ENCODE results near the gene WNK4.

Gene WNK4

GRCh38 chr17:42832213-42832933, 52.0 kb downstream of the WNK4 start:
- H3K27me3 ChIP-seq (ENCODE audit: insufficient read depth, poor library complexity, severe bottlenecking): no peaks in the 10 kb centered on the region

GRCh38 chr17:42832934-42833766, 52.7 kb downstream of the WNK4 start, which contains the start of gene PSME3:
TSS of gene PSME3 (plus strand) at chr17:42833397. CDS start at chr17:42833632, 235 bp downstream.
- DNase-seq (ENCODE audit: low spot score) (peak; percentile 85), ATAC-seq (ENCODE audit: low read depth) (peak; percentile 87)
- TF ChIP-seq CTCF (IDR thresholded peaks at IDR 0.05; ENCODE audit: poor library complexity, severe bottlenecking): no peak
- no peaks in the 10 kb centered on the region for H3K27me3 ChIP-seq (ENCODE audit: insufficient read depth, poor library complexity, severe bottlenecking)
- peak within 1 kb of the TSS; percentile 69 for H3K4me3 ChIP-seq (ENCODE audit: severe bottlenecking)
- peaks cover 40% of the 10 kb centered on the region for H3K36me3 ChIP-seq (ENCODE audit: low read depth)
- peaks cover 12% of the 10 kb centered on the region for H3K4me1 ChIP-seq (ENCODE audit: insufficient read depth, poor library complexity, severe bottlenecking)
- no peaks in the 10 kb centered on the region for H3K9me3 ChIP-seq (ENCODE audit: severe bottlenecking)
- H3K27ac ChIP-seq (ENCODE audit: poor library complexity, severe bottlenecking): peak within 1 kb of the TSS; percentile 50

More at GRCh38 chr17:42832213-42832933, 52.0 kb downstream of the WNK4 start:
- Histone ChIP-seq H3K4me1 (ENCODE audit: insufficient read depth, poor library complexity, severe bottlenecking) (peaks cover 12% of the 10 kb centered on the region), H3K27ac (ENCODE audit: poor library complexity, severe bottlenecking) (peak overlapping the region; percentile 50), H3K36me3 (ENCODE audit: low read depth) (peaks cover 32% of the 10 kb centered on the region), H3K9me3 (ENCODE audit: severe bottlenecking) (no peaks in the 10 kb centered on the region), H3K4me3 (ENCODE audit: severe bottlenecking) (peak overlapping the region; percentile 69)
- DNase-seq (ENCODE audit: low spot score) (no peak), ATAC-seq (ENCODE audit: low read depth) (peak; percentile 48)
- TF ChIP-seq CTCF (IDR thresholded peaks at IDR 0.05; ENCODE audit: poor library complexity, severe bottlenecking): no peak

GRCh38 chr17:42833767-42834422, 53.5 kb downstream of the WNK4 start:
- H3K27me3 ChIP-seq (ENCODE audit: insufficient read depth, poor library complexity, severe bottlenecking): no peaks in the 10 kb centered on the region
- H3K36me3 ChIP-seq (ENCODE audit: low read depth): peaks cover 47% of the 10 kb centered on the region
- peak overlapping the region; percentile 69 for H3K4me3 ChIP-seq (ENCODE audit: severe bottlenecking)
- no peaks in the 10 kb centered on the region for H3K9me3 ChIP-seq (ENCODE audit: severe bottlenecking)
- peak; percentile 24; the same call in 2 of the 3 replicates for ATAC-seq (ENCODE audit: low read depth)
- no peak for TF ChIP-seq CTCF (IDR thresholded peaks at IDR 0.05; ENCODE audit: poor library complexity, severe bottlenecking)
- H3K4me1 ChIP-seq (ENCODE audit: insufficient read depth, poor library complexity, severe bottlenecking): peaks cover 12% of the 10 kb centered on the region
- DNase-seq (ENCODE audit: low spot score): no peak
- H3K27ac ChIP-seq (ENCODE audit: poor library complexity, severe bottlenecking): peak overlapping the region; percentile 50

- Histone ChIP-seq H3K36me3 (ENCODE audit: low read depth) (peaks cover 64% of the 10 kb centered on the region), H3K9me3 (ENCODE audit: severe bottlenecking) (no peaks in the 10 kb centered on the region), H3K4me3 (ENCODE audit: severe bottlenecking) (no peak overlapping the region), H3K27ac (ENCODE audit: poor library complexity, severe bottlenecking) (no peak overlapping the region), H3K4me1 (ENCODE audit: insufficient read depth, poor library complexity, severe bottlenecking) (peaks cover 12% of the 10 kb centered on the region), H3K27me3 (ENCODE audit: insufficient read depth, poor library complexity, severe bottlenecking) (no peaks in the 10 kb centered on the region)
- no peak for ATAC-seq (ENCODE audit: low read depth)
- TF ChIP-seq CTCF (IDR thresholded peaks at IDR 0.05; ENCODE audit: poor library complexity, severe bottlenecking): no peak
- DNase-seq (ENCODE audit: low spot score): no peak
These were observed 55.3 kb downstream of the WNK4 start for GRCh38 chr17:42835732-42836131.

Data from RWPE2 (cell line).